Tibial nerve (tissue), 4 donors: ENCODE results near the gene TMOD3.

Experiments used
- CTCF ChIP-seq, 5 experiments: fragments of 200-600 bp in 3 of 5; fragments of 450-650 bp in 2 of 5; sonication (generic) in 3 of 5; IDR thresholded peaks; one replicate each; pipeline ENCODE4 v1.5.1; 2016 to 2019; ENCODE audit warnings: antibody characterized with exemption in 5 of 5, mild to moderate bottlenecking in 3 of 5, moderate library complexity in 2 of 5
- EP300 ChIP-seq, 2 donors: sonication (generic); formaldehyde crosslinking; IDR thresholded peaks; one replicate each; pipeline ENCODE4 v1.6.1; 2017; ENCODE audit warnings: antibody characterized with exemption in 2 of 2, mild to moderate bottlenecking in 1 of 2
- POLR2A ChIP-seq, 2 donors: fragments of 450-650 bp; IDR thresholded peaks; one replicate each; pipeline ENCODE4 v1.6.1; 2017; ENCODE audit warnings: antibody characterized with exemption in 2 of 2, mild to moderate bottlenecking in 2 of 2, moderate library complexity in 2 of 2

GRCh38 chr15:51869060-51869421, 39.6 kb downstream of the TMOD3 start:
- no peak for TF ChIP-seq CTCF (IDR thresholded peaks at IDR 0.05)
- no peak for TF ChIP-seq POLR2A (IDR thresholded peaks at IDR 0.05)
- no peak for TF ChIP-seq EP300 (IDR thresholded peaks at IDR 0.05)
